Stimulated activated CD4-positive, alpha-beta T cell treated with anti-CD3 and anti-CD28 coated beads, Interleukin-15, amount 100 ng/mL, for 48 hours (primary cell): Measurements from ENCODE around the gene BTNL8.

ENCODE experiments used
- DNase-seq, 2 donors: peaks; one replicate each; pipeline ENCODE4 v3.0.0-alpha.2; 2020; ENCODE audit warnings: low read depth in 2 of 2

The BTNL8 gene, protein sequence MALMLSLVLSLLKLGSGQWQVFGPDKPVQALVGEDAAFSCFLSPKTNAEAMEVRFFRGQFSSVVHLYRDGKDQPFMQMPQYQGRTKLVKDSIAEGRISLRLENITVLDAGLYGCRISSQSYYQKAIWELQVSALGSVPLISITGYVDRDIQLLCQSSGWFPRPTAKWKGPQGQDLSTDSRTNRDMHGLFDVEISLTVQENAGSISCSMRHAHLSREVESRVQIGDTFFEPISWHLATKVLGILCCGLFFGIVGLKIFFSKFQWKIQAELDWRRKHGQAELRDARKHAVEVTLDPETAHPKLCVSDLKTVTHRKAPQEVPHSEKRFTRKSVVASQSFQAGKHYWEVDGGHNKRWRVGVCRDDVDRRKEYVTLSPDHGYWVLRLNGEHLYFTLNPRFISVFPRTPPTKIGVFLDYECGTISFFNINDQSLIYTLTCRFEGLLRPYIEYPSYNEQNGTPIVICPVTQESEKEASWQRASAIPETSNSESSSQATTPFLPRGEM

DNA sequence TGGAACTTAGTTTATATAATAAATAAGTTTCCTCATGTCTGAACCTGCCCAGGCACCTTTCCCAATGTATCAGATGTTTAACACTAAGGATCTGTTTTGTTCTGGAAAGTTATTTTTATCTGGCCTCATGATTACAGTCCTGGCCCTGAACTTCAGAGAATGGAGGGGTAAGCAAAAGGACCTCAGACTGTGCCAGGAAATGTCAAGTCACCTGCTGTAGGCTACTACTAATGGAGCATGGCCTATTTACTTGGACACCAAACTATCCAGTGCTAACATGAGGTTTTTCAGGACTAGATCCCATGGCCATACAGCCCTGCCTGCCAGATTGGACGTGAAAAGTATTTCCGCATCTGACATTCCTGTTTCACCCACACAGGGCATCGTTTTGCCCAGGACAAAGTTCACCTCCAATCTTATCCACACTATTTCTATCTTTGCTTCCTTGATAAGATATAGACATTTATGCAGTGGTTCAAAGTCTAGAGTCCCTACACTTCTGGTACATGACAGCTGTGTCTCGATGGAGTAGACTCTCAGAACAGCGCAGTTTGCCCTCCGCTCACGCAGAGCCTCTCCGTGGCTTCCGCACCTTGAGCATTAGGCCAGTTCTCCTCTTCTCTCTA is at the start of gene BTNL8:
TSS of gene BTNL8 (plus strand) at position 539 of the 626 bp plus-strand sequence. CDS start 152 bp downstream, outside the sequence.
- no peak for DNase-seq

DNA sequence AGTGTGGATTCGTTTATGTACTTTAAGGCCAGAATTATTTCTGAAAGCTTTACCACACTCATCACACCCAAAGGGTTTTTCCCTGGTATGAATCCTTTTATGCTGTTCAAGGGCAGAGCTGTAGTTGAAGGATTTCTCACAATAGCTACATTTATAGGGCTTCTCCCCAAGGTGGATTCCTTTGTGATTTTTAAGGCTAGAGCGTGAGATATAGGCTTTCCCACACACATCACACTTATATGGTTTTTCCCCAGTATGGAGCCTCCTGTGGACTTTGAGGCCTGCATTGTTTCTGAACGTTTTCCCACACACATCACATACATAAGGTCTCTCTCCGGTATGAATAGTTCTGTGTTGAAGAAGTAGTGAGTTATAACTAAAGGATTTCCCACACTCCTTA is 49.1 kb upstream of the BTNL8 start:
- DNase-seq = no peak

DNA sequence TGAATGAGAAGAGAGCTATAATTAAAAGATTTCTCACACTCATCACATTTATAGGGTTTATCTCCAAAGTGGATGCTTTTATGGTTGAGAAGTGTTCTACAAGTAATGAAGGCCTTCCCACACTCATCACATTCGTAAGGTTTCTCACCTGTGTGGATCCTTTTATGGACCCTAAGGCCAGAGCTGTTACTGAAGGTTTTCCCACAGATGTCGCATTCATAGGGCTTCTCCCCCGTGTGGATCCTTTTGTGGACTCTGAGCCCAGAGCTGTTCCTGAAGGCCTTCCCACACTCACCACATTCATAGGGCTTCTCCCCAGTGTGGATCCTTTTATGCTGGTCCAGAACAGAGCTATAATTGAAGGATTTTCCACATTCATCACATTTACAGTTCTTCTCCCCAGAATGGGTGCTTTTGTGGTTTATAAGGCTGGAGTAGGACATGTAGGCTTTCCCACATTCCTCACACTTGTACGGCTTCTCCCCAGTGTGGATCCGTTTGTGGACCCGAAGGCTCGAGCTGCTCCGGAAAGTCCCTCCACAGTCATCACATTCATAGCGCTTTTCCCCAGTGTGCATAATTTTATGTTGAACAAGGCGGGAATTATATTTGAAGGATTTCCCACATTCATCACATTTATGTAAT is 48.4 kb upstream of the BTNL8 start:
- DNase-seq = no peak

DNA sequence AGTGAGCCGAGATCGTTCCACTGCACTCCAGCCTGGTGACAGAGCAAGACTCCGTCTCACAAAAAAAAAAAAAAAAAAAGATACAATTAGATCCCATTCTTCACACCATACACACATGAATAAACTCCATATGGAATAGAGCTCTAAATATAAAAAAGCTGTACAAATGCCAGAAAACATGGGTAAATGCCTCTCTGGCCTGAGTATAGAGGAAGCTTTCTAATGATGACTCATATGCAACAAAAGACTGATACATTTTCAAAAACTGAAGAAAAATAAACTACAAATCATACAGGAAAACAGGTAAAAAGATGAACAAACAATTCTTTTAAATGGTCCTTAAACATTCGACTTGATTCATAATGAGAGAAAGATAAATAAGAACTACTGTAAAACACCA is 46.5 kb upstream of the BTNL8 start:
- no peak for DNase-seq

DNA sequence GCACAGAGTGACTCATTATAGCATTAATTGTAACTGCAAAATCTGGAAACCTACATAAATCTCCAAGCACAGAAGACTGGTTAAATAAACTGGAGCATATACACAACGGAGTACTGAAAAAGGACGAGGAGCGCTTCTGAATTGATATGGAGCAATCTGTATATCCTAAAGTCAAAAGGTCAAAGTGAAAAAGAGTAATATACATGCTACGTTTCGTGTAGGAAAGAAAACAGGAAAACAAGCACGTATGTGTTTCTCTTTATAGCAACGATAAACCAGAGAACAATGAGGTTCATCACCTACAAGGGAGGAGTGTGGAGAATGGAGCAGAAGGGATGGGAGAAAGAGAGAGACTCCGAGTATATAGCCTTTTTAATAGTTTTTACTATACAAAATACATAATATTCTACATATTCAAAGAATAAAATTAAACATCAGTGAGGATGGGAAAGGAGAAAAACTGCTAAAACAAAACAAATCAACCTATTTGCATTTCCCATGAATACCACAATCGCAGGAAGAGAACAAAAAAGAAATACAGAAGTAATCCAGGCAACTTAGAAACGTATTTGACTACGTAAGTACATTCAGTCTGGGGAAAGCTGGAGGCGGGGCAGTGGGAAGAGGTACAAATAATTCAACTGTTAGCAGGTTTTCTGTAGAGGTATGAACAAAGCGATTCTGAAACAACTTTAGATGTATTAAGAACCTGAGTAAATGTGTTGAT is 45.7 kb upstream of the BTNL8 start:
- no peak for DNase-seq

DNA sequence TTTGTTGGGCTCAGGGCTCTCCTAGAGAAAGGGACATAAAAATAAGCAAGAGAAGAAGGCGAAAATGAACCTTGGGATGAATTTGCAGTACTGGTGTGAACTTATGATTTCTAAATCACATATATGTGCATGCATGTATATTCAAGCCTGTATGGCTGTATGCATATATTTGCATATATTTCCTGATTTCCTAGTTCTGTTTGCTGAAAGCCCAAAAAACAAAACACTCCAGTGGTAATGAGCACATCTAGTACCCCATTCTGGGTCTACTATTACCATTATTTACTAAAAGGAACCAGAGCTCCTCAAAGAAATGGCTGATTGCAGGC is 45.1 kb upstream of the BTNL8 start:
- DNase-seq = no peak

DNA sequence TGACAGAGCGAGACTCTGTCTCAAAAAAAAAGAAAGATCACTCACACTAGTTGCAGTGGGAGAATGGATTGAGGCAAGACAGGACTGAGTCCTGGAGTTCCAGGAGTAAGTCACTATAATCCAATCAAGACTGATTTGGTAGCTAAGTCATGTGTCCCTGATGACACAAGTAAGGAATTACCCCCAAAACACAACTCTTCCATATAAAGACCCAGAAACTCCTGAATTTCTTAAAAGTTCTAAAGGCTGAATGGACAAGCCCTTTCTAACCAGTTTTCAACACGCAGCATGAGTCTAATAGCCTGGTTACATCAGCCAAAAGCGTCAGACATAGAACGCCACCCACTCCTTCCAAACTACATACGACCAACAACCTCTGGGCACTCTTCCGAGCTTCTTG is 40.4 kb upstream of the BTNL8 start:
- DNase-seq = no peak

DNA sequence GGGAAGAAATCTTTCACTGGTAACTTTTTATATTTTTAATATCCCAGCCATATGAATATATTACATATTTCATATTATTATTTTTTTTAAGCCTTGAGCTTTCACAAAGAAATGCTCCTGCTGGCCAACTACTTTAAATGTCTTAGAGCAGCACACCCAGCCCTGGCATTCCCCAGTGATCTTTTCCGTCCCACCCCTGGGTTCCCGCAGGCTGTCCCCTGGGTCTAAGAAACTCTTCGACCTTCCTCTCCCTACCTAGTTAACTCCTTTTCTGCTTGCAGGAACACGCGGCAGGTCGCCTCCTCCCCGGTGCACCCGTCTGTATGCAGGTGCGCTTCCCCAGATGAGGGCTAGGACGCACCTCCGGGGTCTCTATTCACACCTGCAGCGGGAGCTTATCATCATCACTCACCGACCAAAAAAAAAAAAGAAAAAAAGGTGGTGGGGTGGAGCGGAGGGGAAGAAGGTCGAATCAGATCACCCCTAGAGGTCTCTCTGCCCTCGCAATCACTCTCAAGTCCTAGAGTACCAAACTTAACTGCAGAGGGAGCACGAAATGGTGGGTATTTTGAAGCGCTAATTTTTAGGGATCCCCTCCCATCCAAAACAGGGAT is 38.6 kb upstream of the BTNL8 start:
- peak in 1 of 2 donors; percentile 33 for DNase-seq

DNA sequence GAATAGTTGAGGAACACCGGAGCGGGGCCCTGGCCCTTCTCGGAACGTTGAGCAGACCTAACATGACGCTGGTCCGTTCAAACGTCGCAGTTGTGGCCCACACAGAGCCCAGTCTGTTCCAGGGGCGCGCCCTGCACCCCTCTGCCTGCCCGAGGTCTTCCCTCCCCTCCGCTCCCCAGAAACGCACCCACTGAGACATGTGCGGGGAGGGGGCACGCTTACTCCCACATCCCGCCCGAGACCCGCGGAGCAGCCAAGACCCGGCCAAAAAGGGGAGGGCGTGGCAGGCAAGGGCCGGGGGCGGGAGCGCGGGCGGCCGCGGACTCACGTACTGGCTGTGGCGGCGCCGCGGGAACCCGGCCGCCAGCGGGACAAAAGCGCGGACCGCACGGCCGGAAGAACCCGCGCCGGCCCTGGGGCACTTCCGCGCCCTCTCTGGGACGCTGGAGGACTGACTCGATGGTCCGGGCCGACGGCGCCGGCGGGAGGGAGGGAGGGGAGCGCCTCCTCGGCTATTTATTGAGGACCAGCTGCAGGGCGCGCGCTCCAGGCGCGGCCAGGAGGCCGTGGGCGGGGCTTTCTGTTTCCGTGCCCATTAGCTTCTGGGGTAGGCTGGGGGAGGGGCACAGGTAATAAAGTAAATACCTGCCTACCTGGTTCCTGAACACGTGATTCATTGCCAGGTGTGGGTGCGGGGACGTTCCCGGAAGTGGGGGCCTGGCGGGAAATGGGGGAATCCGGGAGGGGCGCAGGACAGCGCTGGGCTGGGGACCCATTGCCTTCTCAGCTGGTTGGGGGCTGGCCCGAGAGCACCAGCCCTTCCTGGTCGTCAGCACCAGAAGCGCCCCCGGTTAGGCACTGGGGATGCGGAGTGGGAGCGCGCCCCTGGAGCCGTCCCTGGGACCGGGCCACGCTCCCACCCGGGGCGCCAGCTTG is 37.8 kb upstream of the BTNL8 start, which contains the start of gene ZFP62:
TSS of gene ZFP62 (minus strand) at position 390 of the 936 bp plus-strand sequence. CDS start at position 333, 57 bp downstream.
- DNase-seq = peak; percentile 79 to 80

DNA sequence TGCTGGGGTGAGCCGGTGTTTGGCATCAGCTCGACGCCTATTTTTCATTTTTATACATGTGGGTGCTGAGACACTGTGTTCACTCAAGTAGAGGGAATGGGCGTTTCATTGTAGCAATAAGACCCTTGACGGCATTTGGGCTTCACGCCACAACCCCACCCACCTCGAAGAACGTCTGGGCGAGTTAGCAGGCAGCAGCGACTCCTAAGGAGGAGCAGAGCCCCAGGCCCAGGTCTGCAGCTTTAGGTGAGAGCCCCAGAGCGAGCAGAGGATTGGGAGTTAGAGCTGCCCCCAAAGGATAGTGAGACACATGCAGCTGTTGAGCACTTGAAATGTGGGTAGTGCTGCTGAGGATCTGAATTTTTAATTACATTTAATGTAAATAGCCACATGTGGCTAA is 36.3 kb upstream of the BTNL8 start:
- no peak for DNase-seq

DNA sequence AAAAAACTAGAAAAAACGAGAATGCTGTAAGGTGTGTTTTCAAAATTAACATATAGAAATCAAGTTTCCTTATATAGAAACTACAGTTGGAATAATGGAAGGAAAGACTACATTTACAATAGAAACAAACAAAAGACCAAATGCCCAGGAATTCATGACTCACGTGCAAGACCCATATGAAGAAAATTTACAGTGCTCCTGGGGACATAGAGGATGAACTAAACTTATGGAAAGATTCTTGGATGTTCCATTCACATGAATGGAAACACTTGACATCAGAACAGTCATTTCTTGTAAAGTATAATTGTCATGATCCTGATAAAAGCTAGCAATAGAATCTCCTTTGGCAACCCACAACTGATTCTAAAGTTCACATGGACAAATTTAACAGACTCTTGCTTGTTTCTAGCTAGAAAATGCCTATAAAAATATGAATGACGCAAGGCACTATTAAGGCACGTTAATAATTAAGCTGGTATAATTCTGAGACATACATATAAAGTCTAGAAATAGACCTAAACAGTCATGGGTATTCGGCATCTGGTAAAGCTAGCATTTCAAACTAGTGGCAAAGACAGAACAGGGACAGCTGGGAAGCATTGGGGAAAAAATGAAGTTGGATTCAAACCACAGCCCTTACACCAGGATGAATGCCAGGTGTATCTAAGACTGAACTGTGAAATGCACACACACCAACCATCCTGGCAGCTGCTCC is 32.8 kb upstream of the BTNL8 start:
- DNase-seq = no peak

DNA sequence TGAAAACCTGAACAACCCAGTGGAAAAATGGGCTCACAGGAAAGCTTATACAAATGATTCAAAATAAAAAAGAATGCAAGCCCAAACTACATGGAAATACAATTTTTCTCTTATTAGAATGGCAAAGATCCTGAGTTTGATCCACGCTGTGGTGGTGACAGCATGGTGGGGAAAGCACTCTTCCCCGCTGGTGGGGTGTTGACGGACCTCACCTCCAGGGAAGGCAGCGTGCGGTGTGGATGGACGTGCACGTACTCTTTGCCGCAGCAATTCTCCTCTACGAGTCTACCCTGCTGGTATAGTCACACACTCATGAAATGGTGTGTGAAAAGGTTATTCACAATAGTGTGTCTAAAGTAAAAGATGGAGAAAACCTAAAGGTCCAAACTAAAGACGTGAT is 32.0 kb upstream of the BTNL8 start:
- no peak for DNase-seq

DNA sequence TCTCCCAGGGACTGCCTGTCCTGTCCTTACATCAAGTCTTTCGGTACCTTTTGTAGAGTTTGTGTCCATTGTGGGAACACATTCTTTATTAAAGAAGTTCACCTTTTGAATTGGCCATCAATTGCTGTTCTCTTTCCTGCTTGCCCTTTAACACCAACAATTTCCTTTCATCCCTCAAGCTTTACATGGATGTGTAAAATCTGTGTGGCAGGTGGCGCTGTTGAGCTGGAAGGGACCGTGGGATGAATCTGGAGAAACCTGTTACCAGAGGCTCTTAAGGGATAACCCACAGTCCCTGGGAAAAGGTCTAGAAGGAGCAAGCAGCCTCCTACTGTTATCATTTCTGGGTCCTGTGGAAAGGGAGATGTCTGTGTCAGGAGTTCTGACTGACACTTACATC is 30.0 kb upstream of the BTNL8 start:
- DNase-seq = peak in 1 of 2 donors; percentile 70

DNA sequence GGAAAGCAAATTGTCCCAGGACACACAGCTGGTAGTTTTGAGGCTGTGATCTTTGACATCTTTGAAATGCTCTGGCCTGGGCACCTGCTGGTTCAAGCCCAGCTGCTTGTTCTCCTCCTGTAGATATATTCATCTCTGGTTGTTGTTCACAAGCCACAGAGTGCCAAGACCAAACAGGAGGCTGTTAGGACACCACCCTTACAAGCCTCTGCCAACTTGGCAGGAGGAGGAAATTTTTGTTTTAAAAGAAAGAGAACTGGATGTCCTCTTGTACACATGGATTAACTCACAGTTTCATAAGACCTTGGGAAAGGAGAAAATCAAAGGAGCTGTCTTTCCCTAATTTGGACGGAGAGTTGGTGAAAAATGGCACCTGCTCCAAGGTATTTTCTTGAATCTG is 29.4 kb upstream of the BTNL8 start:
- DNase-seq = no peak

DNA sequence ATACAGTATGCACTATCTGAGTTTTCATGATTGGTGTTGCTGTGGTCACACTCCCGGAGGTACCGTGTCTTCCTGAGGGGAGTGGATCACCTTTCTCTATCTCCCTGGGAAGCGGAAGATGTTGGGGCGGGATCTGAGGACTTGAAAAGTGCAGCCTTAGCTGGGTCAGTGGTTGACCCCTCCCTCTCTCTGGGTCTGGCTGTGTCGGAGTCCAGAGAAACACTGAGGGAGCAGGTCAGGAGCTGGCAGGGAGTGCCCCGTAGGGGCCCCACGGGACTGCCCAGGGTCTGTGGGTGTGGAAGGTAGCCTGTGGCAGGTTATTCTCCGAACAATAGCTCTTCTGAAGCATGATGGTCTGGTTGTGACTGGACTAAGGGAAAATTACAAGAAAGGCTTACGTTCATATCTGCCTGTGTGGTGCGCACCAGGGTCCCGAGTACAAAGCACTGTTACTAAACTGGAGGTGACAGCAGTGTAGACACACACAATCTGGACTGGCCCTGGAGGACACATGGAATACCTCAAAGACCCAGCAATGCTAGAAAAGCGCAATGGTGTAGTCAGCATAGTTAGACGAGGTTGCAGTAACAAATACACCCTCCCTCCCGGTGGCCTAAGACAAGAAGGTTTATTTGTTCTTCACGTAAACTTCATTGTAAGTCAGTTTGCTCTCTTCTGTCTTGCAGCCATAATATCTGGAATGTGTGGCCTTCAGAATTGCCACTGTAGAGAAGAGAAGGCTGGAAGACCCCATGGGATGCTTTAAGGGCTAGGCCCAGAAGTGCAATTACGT is 28.5 kb upstream of the BTNL8 start:
- no peak for DNase-seq

DNA sequence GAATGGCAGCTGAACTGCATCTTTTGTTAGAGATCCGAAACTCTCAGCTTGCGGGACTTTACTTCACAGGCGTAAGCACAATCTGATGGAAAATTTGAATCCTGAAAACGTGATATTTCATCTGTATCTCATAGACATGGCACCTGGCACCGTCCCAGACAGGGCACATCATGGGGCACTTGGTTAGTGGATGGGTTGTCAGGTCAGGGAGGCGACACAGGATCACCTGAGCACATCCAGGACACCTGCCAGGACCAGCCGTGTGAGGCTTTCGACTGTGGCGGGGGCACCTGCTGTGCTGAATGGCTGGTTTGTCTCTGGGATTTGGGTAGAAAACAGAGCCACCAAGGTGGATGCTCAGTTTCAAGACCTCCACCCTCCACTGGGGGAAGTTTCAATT is 26.5 kb upstream of the BTNL8 start:
- DNase-seq = no peak

DNA sequence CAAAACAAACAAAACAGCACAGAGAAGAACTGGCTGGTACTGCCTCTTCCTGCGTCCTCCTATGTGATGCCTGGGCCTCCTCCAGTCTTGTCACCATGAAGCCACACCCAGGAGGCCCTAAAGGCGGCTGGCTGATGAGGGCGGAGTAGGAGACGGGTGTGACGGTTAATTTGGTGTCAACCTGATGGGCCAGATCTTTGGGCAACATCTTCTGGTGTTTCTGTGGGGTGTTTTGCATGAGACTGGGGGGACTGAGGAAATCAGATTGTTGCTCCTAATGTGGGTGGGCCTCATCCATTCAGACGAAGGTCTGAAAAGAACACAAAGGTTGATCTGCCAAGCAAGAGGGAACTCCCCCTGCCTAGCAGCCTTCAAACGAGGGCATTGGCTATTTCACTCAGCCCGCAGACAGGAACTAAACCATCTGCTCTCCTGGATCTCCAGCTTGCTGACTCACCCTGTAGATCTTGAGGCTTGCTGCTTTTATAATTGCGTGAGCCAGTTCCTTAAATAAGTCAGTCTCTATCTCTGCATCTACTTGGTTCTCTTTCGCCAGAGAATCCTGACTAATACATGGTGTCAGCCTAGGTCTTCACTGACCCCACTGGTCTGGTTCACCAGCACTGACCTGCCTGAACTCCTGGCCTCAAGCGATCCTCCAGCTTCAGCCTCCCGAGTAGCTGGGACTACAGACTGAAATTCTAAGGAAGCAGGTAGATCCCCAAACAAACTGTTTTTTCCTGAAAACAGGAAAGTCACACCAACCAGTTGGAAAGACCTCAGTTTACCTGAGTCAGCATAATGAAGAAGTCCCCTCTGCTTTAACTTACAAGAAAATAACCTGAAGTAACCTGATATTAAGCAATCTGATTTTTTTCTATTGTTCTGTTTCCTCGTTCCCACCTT is 25.1 kb upstream of the BTNL8 start:
- no peak for DNase-seq
